GM12878 (cell line): Measurements from ENCODE around the gene RNF112. TPM values are rescaled to one million over a fixed set of nuclear protein-coding genes. Genes with fewer than 3 reads are reported as not detected.
"Not testable (repeated sequence)": the region's sequence is repeated elsewhere in the genome, so short reads cannot be mapped to it uniquely, and the experiment has no call there.

Source experiments
- ATAC-seq: fragments of 200-7000 bp; cut with Tn5 transposase; 3 replicates; pipeline ENCODE4 v1.9.1; 2020; ENCODE audit warnings: mild to moderate bottlenecking, moderate library complexity
- BruUV-seq: library from RNA; stranded (reverse); fragments of 400-500 nt; replicated peaks from 2 replicates; lab custom pipeline; 2021; lab: Mats Ljungman, UMichigan
- CTCF ChIA-PET: fragments of 300-600 bp; sonication (Branson Sonifier 250); formaldehyde crosslinking; extraction: SDS; loops from one replicate; lab custom pipeline; 2021; ENCODE audit warnings: inconsistent platforms; lab: Yijun Ruan, JAX
- POLR2A ChIA-PET: fragments of 350-600 bp; formaldehyde crosslinking; extraction: SDS; loops from one replicate; lab custom pipeline; 2021; ENCODE audit warnings: inconsistent platforms; lab: Charles Lee
- RAD21 ChIA-PET: fragments of 300-600 bp; sonication (Branson Sonifier 250); formaldehyde crosslinking; loops from one replicate; lab custom pipeline; 2023; ENCODE audit warnings: antibody characterized with exemption; ENCODE audit not compliant: unreplicated experiment; lab: Charles Lee
- SMC1A ChIA-PET: fragments of 300-600 bp; sonication (Branson Sonifier 250); formaldehyde crosslinking; loops from one replicate; lab custom pipeline; 2023; ENCODE audit not compliant: unreplicated experiment, uncharacterized antibody; lab: Charles Lee
- DNase-seq: peaks from one replicate; pipeline ENCODE4 v3.0.0-alpha.2; 2011; ENCODE audit warnings: low read depth, low spot score
- FAIRE-seq: peaks from 3 replicates; lab custom pipeline; 2011; peaks lifted over from hg19 to GRCh38; lab: Jason Lieb, UNC
- H2AFZ ChIP-seq: 2 replicates; pipeline ENCODE4 v1.6.0; 2011; ENCODE audit warnings: low read depth, low read length, control low read depth; ENCODE audit not compliant: control insufficient read depth
- H3K27ac ChIP-seq: 2 replicates; pipeline ENCODE4 v1.5.1; 2011; ENCODE audit warnings: control low read depth; ENCODE audit not compliant: control insufficient read depth, insufficient read depth
- H3K27me3 ChIP-seq, 2 experiments: replicated peaks in 1 of 2; 2 replicates each; pipeline versions ENCODE4 v1.6.0 to v1.6.1; 2011; ENCODE audit warnings: low read length in 1 of 2; ENCODE audit not compliant: control insufficient read depth in 2 of 2, insufficient read depth in 2 of 2
- H3K36me3 ChIP-seq, 2 experiments: 2 replicates each; pipeline ENCODE4 v1.5.1; 2011; ENCODE audit warnings: low read length in 1 of 2; ENCODE audit not compliant: control insufficient read depth in 2 of 2, insufficient read depth in 2 of 2
- H3K4me1 ChIP-seq: 2 replicates; pipeline ENCODE4 v1.6.1; 2011; ENCODE audit warnings: mild to moderate bottlenecking, low read length, moderate library complexity, mixed read lengths; ENCODE audit not compliant: control insufficient read depth, insufficient read depth
- H3K4me2 ChIP-seq: 2 replicates; pipeline ENCODE4 v1.6.0; 2011; ENCODE audit warnings: control low read depth; ENCODE audit not compliant: control insufficient read depth, insufficient read depth
- H3K4me3 ChIP-seq: fragments of 200-600 bp; sonication (generic); 2 replicates; pipeline ENCODE4 v1.5.1; 2016
- H3K79me2 ChIP-seq: 2 replicates; pipeline ENCODE4 v1.6.0; 2011; ENCODE audit warnings: low read length; ENCODE audit not compliant: control insufficient read depth, insufficient read depth
- H3K9ac ChIP-seq: 2 replicates; pipeline ENCODE4 v1.8.0; 2011; ENCODE audit warnings: low read length, control low read depth, mixed read lengths; ENCODE audit not compliant: control insufficient read depth, insufficient read depth
- H3K9me3 ChIP-seq: replicated peaks from 3 replicates; pipeline ENCODE4 v1.5.1; 2011; ENCODE audit warnings: mild to moderate bottlenecking, low read length; ENCODE audit not compliant: control insufficient read depth, insufficient read depth
- H4K20me1 ChIP-seq: 2 replicates; pipeline ENCODE4 v1.6.0; 2011; ENCODE audit not compliant: control insufficient read depth, insufficient read depth
- CBX5 ChIP-seq: sonication (generic); IDR thresholded peaks from 2 replicates; pipeline ENCODE4 v1.6.1; 2016; ENCODE audit warnings: low read depth, moderate library complexity, mild to moderate bottlenecking, inconsistent platforms
- HCFC1 ChIP-seq: fragments of 150-350 bp; IDR thresholded peaks from 2 replicates; pipeline ENCODE4 v1.6.1; 2014; ENCODE audit warnings: low read length
- WGBS: methylation state at CpG from one replicate; pipeline ENCODE4 v1.1.6; 2016; ENCODE audit warnings: low lambda C conversion rate; ENCODE audit not compliant: insufficient replicate concordance, insufficient coverage; ENCODE audit errors: missing lambda C conversion rate; 5-methylcytosine and 5-hydroxymethylcytosine counted together
- in situ Hi-C: fragments of 300-500 bp; cut with MboI; formaldehyde crosslinking; loops from 9 replicates; pipeline ENCODE4 v1.14.3; 2018; ENCODE audit warnings: mixed read lengths
- intact Hi-C: fragments of 100-400 bp; cut with micrococcal nuclease; formaldehyde crosslinking; loops from one replicate; pipeline ENCODE4 v1.14.2; 2022; ENCODE audit not compliant: unreplicated experiment
- polyA plus RNA-seq, 11 experiments: library from polyadenylated mRNA; depleted of rRNA in 4 of 11; unstranded in 6 of 11; stranded (reverse) in 5 of 11; fragments of >200 nt; fragmentation: Nextera tagmentation in 4 of 11; fragmentation: Illumina TruSeq in 1 of 11; extraction: Ambion mirVana in 4 of 11; extraction: Trizol in 1 of 11; gene quantifications; 1 replicate in 1 of 11; 2 replicates in 10 of 11; pipeline versions ENCODE4 v1.2.1 to v1.2.3, GENCODE V29; 2011 to 2016; ENCODE audit warnings: inconsistent platforms in 2 of 11, missing spikeins in 2 of 11, low read depth in 1 of 11
- total RNA-seq, 4 experiments: library from RNA; depleted of rRNA in 3 of 4; stranded (reverse); fragments of >200 nt in 3 of 4; fragmentation: Illumina TruSeq in 1 of 4; extraction: Trizol in 1 of 4; gene quantifications; 2 replicates each; pipeline versions ENCODE4 v1.2.1 to v1.2.3, GENCODE V29; 2013 to 2021
- TF ChIP-seq, protein P1 (sequence below): IDR thresholded peaks from 2 replicates; pipeline ENCODE4 v1.6.1; 2011; ENCODE audit warnings: borderline replicate concordance, low read depth, mild to moderate bottlenecking, moderate library complexity, low read length; ENCODE audit not compliant: insufficient read depth, poor library complexity, severe bottlenecking

Gene RNF112
- total and polyA plus RNA-seq, 10 of the 15 experiments (the other 5 are each of a cell fraction or from before 2014, with no cell fraction given): not detected

DNA sequence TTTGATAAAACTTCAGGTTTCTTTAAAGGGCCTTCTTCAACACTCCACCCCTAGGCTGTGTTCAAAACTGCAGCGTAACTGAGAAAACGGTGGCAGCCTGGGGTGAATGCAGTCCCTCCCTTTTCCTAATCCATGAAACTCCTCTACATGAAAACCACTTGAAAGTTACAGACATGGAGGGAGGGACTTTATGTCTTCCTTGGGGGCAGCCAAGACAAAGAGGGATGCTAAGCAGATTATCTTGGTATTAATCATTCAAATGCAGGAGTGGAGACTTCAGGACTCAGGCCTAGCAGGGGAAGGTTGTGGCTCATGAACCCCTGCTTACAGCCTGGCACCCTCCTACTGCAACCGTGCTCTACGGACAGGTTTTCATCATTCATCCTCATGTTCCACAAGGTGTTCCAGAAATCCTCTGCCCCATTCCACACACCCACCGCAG lies 46.8 kb downstream of the RNF112 start (continued):
- TF ChIP-seq, protein P1, sequence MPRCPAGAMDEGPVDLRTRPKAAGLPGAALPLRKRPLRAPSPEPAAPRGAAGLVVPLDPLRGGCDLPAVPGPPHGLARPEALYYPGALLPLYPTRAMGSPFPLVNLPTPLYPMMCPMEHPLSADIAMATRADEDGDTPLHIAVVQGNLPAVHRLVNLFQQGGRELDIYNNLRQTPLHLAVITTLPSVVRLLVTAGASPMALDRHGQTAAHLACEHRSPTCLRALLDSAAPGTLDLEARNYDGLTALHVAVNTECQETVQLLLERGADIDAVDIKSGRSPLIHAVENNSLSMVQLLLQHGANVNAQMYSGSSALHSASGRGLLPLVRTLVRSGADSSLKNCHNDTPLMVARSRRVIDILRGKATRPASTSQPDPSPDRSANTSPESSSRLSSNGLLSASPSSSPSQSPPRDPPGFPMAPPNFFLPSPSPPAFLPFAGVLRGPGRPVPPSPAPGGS: no peak
- no peak for TF ChIP-seq HCFC1
- TF ChIP-seq CBX5: no peak

DNA sequence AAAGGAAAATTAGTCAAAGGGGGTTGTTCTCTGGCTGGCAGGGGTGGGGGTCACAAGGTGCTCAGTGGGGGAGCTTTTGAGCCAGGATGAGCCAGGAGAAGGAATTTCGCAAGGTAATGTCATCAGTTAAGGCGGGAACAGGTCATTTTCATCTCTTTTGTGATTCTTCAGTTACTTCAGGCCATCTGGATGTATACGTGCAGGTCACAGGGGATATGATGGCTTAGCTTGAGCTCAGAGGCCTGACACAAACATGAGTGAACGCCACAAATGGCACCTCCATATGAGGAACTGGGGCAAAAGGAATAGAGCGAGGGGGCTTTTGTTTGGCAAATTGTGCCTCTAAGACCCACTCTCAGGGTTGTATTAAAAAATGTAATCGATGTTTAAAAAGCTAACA lies 47.4 kb downstream of the RNF112 start:
- H2AFZ ChIP-seq, RAD21 ChIA-PET, ATAC-seq, in situ Hi-C loops, H3K4me3 ChIP-seq, H3K9ac ChIP-seq, FAIRE-seq, H3K79me2 ChIP-seq, H3K27ac ChIP-seq, DNase-seq, H3K4me1 ChIP-seq, H3K27me3 ChIP-seq, SMC1A ChIA-PET, intact Hi-C loops, POLR2A ChIA-PET, H3K9me3 ChIP-seq, BruUV-seq, H4K20me1 ChIP-seq, H3K36me3 ChIP-seq, H3K4me2 ChIP-seq: not testable (repeated sequence)
- CTCF ChIA-PET: interaction anchor here (1.1 to 1.4 kb wide), 3 partner anchors 11 to 96 kb away, joined by 3 to 4 read pairs (median 3); partner anchors contain the start of gene B9D1
- 32% methylated on average over 6 of the region's 6 CpGs for WGBS

DNA sequence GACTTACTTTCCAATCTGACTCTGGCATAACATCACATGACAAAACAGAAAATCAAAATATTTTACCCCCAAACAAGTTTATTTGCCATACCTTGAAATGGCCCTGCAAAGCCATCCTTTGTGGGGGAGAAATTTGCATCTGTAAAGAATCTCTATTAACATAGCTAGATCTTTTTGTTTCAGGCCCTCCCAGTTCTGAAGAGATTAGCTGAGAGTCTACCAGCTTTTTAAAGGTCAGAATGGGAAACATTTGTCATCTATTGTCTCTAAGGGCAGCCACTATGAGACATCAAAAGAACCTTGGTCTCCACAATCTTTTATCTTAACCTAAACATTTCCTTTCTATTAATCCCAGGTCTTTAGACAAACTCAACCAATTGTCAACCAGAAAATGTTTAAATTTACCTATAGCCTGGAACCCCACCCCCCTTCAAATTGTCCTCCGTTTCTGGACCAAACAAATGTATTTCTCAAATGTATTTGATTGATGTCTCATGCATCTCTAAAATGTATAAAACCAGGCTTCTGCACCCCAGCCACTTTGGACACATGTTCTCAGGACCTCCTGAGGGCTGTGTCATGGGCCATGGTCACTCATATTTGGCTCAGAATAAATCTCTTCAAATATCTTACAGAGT lies 48.1 kb downstream of the RNF112 start:
- peaks cover 15% of the 10 kb centered on the region for H3K4me1 ChIP-seq

More for the DNA sequence above, 48.1 kb downstream of the RNF112 start:
- POLR2A ChIA-PET, H3K9ac ChIP-seq, BruUV-seq, FAIRE-seq, SMC1A ChIA-PET, H3K36me3 ChIP-seq, ATAC-seq, in situ Hi-C loops, H2AFZ ChIP-seq, H4K20me1 ChIP-seq, intact Hi-C loops, DNase-seq, H3K27ac ChIP-seq, H3K9me3 ChIP-seq, RAD21 ChIA-PET, H3K4me3 ChIP-seq, H3K27me3 ChIP-seq, H3K4me2 ChIP-seq, H3K79me2 ChIP-seq: not testable (repeated sequence)
- WGBS: 63% methylated on average over 1 of the region's 1 CpG
- CTCF ChIA-PET: interaction anchor here (1.1 to 1.4 kb wide), 3 partner anchors 12 to 96 kb away, joined by 3 to 4 read pairs (median 3); partner anchors contain the start of gene B9D1
